NCI-H524 (cell line): ENCODE results near the gene LOC101059915.
A peak's percentile ranks its signal among the peaks of the same experiment; 100 is the strongest.

Source experiments
- DNase-seq, 2 experiments: peaks; one replicate each; lab custom pipeline; 2025; lab: John Stamatoyannopoulos, UW

Gene LOC101059915

DNA sequence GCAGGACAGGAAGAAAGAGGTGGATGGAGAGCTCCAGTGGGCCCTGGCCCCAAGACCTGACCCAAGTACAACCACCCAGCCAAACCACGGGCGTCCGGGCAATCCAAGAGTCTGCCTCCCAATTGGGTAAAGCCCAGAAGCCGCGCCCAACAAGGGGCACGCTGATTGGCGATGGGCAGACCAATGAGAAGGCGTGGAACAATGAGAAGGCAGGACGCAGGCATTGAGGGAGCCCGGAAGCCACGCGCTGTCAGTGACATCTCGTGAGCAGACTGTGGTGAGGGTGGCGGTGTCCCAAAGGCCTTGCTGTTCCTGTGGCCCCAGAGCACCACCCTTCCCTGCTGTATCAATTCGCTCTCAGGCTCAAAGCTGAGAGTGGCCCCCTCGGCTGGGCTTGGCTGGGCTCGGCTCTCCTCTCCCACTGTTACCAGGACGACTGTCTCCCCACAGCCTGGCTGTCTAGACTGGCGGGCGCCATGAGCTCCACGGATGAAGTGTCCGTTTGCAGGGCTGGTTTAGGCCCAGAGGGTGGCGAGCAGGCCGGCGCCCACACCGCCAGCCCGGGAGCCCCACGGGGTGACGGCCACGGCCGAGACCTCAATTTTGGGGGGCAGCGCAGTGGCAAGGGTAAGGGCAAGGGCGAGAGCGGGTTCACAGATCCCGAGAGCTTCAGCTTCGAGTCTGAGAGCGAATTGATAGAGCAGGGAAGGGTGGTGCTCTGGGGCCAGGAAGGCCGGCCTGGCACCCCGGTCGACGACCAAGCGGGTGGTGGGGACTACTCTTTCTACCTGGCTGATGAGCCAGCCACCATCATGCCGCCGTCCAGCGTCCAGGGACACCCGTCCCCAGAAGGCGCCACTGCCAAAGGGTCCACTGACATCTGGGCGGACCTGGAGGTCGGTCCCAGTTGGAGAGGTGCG lies at the start of gene LOC101059915:
LOC101059915 (plus strand) TSS at position 219 of the 920 bp plus-strand sequence.
- no peak for DNase-seq

DNA sequence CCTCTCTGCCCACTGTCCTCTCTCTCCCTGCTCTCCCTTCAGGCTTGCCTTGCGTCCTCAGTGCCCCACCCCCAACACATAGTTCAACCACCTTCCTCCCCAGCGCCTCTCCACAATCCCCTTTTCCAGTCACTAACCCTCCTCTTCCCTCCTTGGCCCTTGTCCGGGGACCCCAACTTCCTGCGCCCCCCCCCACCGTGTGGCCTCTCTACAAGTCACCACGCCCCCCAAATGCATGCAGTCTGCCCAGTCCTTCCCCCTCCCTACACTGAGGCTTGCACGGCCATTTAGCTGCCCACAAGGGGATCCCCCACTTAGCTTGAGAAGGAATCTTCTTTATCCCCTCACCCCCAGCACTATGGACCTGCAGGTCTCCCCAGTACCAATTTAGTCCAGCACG lies 49.6 kb upstream of the LOC101059915 start:
- DNase-seq: no peak

DNA sequence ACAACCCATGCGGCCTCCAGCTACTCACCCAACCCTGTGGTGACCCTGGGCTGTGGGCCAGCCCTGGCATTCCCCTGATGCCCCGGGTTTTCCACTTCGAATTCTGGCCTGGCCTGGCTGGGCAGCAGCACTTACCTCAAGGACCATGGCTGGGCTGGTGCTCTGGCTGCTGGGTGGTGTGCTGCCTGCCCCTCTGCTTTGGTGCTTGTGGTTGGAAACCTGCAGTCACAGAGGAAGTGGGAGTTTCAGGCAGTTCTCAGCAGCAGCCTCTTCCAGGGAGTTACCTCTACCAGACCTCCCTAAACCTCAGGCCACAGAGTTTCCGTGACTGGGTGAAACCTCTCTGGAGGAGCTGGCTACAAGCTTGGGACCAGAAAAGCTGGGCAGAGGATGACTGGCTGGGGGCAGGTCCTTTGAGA lies 49.0 kb upstream of the LOC101059915 start, which contains the start of gene CXCR3:
CXCR3 (minus strand) TSS at position 209 of the 419 bp plus-strand sequence; CDS start at position 147, 62 bp downstream.
- no peak for DNase-seq

DNA sequence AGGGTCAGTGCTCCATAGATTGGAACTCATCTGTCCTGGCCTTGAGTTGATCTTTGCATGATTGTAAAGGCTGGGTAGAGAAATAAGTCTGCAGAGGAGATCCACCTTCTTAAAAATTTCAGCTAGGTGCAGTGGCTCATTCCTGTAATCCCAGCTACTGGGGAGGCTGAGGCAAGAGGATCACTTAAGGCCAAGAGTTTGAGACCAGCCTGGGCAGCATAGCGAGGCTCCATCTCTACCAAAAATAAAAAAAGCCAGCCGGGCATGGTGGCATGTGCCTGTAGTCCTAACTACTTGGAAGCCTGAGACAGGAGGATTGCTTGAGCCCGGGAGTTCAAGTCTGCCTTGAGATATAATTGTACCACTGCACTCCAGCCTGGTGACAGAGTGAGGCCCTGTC lies 48.6 kb upstream of the LOC101059915 start:
- DNase-seq: no peak

DNA sequence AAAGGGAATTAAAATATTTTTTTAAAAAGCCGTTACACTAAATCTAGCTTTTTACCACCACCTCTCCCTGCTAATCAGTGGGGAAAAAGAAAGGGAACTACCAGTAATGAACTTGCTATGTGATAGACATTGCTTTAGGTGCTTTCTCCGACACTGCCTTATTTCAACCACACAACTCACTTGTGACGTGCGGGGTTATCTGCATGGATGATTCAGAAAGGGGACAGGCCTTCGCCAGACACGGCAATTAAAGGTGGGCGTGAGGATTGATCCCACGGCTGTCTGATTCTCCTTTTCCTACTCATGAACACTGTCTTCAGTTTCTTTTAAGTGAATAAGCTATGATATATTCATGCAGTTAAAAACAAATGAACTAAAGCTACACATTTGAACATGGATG lies 48.2 kb upstream of the LOC101059915 start:
- DNase-seq: no peak

DNA sequence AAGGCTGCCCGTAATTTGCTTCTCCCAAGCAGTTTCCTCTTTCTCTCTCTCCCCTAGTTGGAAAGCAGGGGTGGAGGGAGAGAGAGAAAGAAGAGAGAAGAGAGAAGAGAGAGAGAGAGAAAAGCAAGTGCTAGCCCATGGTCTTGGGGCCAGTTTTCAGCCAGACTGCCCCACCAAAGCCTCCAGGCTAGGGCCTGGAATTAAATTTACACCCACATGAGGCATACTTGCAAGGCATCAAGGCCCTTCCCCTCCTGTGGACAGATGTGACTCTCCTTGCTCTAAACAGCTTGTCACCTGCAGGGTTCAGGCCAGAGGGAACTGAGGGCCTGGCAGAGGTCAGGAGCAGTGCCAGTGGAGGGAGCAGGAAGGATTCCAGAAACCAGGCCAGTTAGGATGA lies 47.4 kb upstream of the LOC101059915 start:
- DNase-seq: no peak

DNA sequence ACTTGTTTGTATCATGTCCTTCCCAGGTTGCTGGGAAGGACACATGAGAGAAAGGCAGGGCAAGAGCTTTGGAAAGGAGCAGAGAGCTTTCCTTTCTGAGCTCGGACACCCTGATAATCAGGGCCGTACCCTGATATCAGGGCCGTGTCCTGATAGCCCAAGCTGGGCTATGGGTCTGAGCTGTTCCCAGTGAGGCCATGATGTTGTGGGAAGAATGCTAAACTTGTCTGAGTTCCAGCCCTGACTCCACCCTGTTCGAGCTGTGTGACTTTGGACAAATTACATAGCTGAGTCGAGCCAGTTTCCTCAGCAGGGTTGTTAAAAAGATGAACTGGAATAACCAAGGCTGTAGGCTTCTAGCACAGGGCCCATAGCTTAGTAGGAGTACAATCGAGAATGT lies 45.7 kb upstream of the LOC101059915 start:
- no peak for DNase-seq

DNA sequence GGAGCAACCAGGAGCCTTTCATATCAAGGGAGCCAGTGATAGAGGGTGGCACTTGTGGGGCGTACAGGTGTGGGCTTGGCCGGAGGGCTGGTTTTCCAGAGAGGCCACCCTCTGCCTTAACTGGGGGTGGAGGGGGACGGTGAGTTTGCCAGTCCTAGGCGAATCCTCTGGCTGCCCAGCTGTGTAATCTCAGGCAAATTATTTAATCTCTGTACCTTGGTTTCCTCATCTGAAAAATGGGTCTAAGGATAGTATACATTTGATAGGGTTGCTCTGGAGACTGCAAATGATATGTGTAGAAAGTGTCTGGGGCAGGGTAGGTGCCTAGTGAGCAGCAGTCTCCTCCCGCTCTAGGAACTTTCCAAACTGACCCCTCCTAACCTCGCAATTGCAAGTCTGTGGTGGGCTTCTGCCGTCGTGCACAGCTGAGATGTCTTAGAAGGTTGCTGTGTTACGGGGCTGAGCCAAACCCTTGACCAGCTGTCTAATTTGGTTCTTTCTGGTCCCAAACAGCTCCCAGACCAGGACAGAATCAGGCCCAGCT lies 45.2 kb upstream of the LOC101059915 start:
- no peak for DNase-seq

DNA sequence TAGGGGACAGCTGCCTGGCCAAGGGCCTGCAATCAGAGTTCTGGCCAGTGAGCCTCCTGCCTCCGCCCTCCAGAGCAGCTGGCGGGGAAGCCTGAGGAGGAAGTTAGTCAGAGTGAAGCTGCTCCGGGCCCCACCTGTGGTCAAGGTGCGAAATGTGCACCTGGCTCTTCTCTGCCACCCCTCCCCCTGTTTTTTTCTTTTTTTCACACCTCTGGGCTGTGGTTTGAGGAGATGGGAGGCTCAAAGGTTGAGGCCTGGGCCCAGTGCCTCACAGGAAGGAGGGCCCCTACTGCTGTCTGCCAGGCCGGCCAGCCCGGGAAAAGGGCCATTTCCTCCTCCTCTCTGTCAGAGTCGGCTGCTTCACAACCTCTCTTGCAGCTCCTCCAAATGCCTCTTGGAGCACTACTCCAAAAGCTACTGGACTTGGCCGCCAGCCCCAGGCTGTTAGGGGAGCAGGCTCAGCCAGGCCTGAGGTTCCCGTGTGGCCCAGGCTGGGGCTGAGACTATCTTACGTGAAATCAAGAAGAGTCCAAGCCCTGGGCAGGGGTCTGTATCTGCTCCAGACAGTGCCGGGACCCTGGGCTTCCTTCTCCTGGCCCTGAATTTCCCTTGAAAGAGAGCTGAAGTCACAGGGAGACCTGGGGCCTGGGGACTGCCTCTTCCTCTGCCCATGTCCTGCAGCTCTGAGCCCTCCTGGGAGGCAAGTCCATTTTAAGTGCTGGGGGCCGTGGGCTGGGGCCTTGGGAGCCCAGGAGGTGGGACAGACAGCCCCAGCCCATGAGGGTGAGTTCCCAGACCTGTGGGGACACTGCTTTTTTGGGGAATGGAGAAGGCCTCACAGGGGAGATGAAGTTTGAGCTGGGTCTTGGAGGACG lies 44.5 kb upstream of the LOC101059915 start:
- DNase-seq: peak in 1 of 2 experiments; percentile 21

DNA sequence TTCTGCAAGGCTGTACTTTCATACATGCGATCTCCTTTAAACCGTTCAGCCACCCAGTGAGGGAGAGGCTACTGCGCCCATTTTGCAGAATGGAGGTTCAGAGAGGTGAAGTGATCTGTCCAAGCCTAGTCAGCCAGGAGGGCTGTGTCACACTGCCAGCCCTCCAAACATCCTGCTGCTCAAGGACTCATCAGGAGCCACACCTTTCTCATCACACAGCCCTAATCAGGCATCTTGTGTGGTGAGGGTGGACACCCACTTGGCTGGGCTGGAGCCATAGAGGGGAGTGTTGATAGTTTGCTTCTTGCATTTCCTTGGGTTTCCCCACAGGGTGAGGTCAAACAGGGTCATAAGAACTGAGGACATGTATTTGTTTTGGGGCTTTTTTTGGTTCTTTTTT lies 43.6 kb upstream of the LOC101059915 start:
- DNase-seq: no peak

DNA sequence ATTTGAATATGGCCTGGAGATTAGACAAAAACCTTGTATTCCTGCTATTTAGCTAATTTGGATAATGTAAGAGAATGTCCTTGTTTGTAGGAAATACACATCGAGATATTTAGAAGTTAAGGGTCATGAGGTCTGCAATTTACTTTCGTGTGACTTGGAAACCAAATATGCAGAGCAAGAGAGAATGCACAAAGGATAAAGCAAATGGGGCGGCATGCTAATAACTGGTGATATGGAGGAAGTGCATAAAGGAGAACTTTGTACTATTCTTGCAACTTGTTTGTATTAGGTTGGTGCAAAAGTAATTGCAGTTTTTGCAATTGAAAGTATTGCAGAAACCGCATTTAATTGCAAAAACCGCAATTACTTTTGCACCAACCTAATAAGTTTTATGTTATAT lies 41.9 kb upstream of the LOC101059915 start:
- DNase-seq: no peak

DNA sequence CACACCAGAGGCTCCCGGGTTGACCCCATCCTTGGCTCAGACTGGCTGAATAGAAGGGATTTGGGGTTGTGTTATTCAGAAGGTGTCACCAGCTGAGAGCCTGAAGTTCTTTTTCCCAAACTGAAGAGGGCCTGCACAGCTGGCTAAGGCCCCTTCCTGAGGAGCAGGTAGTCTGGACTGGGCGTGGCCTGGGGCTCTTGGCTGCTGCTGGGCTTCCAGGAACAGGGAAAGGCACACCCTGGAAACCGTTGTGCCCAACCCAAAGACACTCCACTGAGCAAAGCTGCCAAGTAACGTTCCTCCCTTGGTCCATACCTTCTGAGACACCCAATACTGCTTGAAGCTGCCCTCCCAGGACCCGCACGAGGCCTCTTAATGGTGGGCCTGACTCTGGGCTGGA lies 40.8 kb upstream of the LOC101059915 start:
- DNase-seq: no peak

DNA sequence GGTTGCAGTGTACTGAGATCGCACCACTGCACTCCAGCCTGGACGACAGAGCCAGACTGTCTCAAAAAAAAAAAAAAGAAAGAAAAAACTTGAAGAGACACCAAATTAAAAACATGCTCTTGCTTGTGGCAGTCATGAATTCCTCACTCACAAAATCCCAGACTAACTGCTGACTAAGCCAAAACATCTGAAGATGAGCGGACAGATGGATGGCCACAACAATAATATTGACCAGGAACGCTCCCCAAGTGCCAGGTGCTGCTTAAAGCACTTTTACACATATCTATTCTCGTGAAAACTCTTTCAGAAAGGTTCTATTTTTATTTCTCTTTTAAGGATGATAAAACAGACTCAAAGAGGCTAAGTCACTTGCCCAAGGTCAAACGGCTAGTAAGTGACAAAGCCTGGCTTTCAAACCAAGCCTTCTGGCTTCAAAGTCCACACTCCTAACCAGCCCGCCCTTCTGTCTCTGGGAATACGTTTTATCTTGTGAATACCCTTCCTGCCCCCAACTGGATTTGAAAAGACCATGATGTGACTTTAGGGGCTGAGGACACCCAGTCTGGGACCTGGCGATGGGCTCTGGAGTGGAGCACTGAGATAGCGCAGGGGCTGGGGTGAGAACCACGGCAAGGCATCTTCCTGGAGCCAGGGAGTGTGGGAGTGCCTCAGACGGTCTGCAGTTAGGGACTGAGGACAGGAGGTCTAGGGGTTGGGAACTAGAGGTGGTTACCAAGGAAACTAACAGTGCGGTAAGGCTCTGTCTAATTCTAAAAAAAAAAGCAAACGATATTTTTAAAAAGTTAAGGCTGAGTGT lies 39.5 kb upstream of the LOC101059915 start:
- no peak for DNase-seq

DNA sequence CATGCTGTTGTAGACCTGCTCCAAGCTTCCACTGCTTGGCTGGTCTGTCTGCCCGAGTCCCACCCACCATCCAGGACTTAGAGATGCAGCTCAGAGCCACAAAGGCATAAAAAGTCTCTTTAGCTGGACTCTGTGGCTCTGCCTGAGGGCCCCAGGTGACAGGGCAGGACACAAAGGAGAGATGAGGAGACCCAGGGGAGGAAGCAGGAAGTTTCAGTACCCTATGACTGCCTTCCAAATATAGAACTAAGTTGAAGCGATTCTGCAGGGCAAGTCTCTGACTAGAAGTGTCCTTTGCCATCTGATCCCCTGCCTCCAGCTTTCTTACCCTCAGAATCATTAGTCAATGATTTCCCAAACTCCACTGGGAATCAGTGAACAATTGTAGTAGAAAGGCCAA lies 37.9 kb upstream of the LOC101059915 start:
- no peak for DNase-seq

DNA sequence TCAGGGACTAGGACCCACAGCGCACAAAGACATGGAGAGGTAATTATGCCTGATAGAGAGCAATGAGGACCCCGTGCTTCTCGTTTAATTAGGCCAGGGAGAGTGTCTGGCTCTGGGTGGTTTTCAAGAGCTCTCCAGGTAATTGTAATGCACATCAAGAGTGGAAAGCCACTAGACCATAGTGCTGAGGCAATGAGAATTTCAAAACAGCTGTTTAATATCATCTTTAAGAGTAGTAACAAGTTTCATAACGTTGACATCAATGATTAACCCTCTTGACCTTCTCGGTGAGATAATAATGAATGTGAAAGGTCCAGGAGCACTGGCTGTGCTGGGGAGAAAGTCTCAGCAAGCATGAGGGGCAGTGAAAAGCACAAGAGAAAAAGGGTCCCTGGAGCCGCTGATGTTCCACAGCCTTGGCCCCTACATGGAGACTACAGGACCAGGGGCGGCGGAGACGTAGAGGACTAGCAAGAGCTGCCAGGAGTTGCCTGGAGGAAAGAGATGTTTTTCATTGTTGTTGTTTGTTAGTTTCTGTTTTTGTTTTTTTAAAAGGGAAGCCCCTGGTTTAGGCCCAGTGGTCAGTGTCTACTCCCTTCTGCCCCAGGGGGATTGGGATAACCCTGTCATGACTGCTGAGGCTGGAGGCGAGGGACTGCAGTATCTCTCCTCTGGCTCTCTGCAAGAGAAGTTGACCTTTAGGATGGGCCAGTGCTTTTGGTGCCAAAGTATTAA lies 34.3 kb upstream of the LOC101059915 start:
- peak; percentile 81 to 88 for DNase-seq

DNA sequence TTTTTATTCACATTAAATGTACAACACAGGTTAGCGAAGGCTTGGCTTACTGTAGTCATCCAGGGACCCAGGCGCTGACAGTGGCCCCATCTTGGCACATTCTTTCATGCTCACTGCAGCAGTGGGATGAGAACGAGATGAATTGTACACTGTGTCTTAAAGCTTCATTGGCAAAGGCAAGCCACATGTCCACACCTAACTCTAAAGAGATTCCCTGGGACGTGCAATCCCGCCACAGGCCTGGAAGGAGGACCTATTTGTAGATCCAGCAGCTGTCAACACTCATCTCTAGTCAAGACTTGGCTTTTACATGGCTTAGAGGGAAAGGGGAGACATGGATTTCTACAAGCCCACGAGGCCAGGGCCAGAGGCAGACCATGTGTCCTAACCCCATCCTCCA lies 33.0 kb upstream of the LOC101059915 start:
- DNase-seq: peak in 1 of 2 experiments; percentile 33

DNA sequence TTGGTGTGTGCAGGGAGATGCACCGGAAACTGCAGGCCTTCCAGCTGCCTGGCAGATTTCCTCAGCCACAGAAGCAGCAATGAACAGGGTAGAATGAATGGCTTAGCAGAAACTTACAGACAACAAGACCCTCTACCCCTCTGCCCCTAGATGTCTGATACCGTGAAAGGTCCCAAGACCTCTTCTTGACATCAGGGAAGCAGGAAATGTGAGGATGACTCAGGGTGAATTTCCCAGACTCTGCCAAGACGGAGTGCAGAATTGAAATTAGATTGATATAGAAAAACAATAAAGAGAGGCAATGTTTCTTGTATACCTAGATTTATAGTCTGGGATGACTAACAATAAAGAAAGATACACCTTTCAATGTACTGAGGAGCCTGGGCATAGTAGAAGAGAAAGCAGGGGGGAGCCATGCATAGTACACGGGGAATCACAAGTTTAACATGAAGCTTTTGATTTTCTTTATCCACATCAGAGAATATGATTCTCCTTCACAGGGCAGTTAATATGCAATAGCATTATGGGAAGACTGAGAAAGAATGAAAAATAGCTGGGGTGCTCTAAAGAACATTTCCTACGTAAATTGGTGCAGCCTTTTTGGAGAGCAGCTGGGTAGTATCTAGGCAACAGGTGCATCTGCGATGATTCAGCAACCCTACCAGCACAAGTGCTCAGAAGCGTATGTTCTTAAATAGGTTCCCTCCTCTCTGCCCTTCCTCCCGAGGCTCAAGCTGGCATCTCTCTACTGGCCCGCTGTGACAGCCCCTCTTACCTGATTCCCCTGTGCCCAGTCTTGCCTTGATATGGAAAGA lies 30.7 kb upstream of the LOC101059915 start:
- peak; percentile 51 to 87 for DNase-seq

DNA sequence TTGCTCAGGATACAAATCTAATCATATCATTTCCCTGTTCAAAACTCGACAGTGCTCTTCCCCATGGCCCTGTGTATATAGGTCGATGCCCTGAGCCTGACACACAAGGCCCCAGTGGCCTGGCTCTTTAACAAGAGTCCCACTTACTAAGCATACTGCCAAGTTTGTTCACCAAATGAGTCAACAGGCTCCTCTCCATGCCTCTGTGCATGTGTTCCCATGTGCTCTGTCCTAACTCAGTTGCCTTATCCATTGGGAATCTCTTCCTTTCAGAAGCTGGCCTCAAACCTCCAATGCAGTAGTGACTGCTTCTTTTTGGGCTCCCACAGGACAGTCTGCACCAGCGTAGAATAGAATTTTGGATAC lies 30.1 kb upstream of the LOC101059915 start:
- no peak for DNase-seq

DNA sequence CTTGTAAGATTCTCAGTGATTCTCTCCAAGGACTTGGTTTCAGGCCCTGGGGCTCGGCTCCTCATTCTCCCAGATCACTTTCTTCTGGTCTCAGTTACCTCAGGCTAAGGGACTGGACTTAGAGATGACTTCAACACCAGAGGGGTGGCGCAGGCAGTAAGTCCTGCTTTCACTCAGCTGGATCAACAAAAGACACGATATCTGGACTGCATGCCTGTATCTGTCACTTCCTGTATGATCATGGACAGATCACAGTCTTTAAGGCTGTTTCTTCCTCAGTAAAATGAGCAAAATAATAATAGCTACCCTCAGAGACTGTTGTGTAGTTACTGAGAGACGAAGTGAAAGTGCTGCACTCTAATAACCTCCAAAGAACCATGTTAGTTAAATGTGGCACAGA lies 29.5 kb upstream of the LOC101059915 start:
- DNase-seq: no peak

DNA sequence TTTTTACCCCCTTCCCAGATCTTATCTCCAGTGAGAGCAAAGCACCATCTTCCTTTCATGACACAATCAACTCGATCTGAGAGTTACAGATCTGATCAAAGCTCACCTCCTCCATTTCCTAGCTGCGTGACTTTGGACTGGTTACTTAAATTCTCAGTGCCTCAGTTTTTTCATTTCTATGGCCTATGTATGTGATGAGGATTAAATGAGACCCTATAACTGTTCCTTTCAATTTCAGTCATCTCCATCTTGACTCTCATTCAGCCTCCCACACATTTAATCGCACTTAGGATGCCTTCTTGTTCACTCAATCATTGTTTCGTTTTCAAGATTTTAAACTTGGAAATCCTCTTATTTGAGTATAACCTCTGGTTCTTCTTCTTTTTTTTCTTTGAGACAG lies 28.9 kb upstream of the LOC101059915 start:
- DNase-seq: no peak
